GM13976 (cell line): ENCODE results near the gene EMC9.
"Not testable (repeated sequence)": the region's sequence is repeated elsewhere in the genome, so short reads cannot be mapped to it uniquely, and the experiment has no call there.

ENCODE experiments used
- DNase-seq: peaks from one replicate; pipeline ENCODE4 v3.0.0; 2012; ENCODE audit warnings: low spot score
- in situ Hi-C: fragments of 300-500 bp; cut with MboI; formaldehyde crosslinking; loops from one replicate; pipeline ENCODE4 v1.12.0; 2022; ENCODE audit warnings: low sequenced_read_pairs, mixed read lengths, inconsistent platforms; ENCODE audit not compliant: unreplicated experiment
- TF ChIP-seq, protein P1 (sequence below): IDR thresholded peaks from 2 replicates; pipeline ENCODE4 v1.5.1; 2012; ENCODE audit warnings: borderline replicate concordance, mild to moderate bottlenecking; ENCODE audit not compliant: insufficient read depth; ENCODE audit errors: extremely low read depth, missing control alignments, control extremely low read depth

EMC9 gene

DNA sequence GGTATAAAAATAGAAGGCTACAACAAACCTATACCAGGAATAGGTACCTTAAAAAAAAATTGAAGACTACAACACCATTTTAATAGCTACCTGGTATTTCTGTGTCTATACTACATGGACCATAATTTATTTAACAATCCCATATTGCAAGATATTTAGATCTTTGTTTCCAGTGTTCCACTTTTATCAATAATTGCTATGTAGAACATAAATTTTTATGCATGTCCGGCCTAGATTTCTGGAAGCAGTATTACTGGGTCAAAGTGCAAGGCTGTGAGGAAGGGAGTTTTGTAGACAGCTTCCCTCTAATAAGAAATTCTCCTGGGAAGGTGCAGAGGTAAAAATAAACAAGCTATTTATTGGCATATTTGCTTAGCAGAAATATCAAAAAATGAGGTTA, 30.9 kb downstream of the EMC9 start:
- in situ Hi-C loops: no loop called here
- TF ChIP-seq, protein P1, sequence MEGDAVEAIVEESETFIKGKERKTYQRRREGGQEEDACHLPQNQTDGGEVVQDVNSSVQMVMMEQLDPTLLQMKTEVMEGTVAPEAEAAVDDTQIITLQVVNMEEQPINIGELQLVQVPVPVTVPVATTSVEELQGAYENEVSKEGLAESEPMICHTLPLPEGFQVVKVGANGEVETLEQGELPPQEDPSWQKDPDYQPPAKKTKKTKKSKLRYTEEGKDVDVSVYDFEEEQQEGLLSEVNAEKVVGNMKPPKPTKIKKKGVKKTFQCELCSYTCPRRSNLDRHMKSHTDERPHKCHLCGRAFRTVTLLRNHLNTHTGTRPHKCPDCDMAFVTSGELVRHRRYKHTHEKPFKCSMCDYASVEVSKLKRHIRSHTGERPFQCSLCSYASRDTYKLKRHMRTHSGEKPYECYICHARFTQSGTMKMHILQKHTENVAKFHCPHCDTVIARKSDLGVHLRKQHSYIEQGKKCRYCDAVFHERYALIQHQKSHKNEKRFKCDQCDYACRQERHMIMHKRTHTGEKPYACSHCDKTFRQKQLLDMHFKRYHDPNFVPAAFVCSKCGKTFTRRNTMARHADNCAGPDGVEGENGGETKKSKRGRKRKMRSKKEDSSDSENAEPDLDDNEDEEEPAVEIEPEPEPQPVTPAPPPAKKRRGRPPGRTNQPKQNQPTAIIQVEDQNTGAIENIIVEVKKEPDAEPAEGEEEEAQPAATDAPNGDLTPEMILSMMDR: no peak
- DNase-seq: no peak

DNA sequence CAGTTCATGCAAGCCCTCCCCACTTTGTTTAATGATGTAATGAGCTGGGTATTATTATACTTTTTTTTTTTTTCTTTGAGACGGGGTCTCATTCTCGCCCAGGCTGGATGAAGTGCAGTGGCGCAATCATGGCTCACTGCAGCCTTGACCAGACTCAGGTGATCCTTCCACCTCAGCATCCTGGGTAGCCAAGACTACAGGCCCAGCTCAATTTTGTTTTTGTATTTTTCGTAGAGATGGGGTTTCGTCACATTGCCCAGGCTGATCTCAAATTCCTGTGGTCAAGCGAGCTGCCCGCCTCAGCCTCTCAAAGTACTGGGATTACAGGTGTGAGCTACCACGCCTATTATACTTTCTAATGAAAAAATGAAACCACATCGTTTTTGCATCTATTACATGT, 31.3 kb downstream of the EMC9 start:
- in situ Hi-C loops: no loop called here
- TF ChIP-seq, protein P1: no peak
- no peak for DNase-seq

DNA sequence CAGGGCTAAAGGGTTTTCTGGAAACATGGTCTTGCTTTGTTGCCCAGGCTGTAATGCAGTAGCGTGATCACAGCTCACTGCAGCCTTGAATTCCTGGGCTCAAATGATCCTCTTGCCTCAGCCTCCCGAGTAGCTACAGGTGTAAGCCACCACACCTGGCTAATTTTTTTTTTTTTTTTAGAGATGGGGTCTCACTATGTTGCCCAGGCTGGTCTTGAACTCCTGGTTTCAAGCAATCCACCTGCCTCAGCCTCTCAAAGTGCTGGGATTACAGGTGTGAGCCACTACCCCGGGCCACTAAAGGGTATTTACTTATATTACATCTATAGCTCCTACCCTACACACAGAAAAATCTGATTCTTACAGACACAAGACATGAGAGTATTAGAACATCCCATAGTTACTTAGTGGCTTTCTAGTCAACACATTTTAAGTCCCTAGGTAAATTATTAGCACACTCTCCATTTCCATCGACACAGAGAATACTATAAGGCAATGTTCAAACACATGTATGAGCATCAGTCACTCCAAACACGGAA, 33.0 kb downstream of the EMC9 start:
- in situ Hi-C loops: no loop called here
- no peak for DNase-seq
- TF ChIP-seq, protein P1: no peak

DNA sequence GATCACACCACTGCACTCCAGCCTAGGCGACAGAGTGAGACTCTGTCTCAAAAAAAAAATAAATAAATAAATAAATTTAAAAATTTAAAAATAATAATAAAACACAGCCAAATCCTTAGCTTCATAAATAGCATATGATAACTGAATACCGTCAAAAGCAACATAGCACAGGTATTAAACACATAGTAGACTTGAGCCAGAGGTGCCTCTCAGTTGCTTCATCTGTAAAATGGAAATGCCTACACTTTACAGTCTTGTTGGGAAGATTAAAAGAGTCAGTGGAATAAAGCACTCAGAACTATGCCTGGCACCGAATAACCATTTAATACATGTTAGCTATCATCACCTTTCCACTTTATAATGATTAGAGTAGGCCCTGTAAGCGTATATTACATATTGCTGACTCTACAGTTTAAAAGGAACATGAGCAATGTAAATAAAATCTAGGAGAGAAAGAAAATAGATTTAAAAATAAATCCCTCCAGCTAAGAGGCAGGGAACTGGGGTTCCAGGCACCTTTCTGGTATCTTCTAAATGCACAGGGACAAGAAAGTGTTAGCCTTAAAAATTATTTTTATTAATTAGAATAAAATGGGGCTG, 34.6 kb downstream of the EMC9 start:
- in situ Hi-C loops: no loop called here
- TF ChIP-seq, protein P1: no peak
- DNase-seq: no peak

DNA sequence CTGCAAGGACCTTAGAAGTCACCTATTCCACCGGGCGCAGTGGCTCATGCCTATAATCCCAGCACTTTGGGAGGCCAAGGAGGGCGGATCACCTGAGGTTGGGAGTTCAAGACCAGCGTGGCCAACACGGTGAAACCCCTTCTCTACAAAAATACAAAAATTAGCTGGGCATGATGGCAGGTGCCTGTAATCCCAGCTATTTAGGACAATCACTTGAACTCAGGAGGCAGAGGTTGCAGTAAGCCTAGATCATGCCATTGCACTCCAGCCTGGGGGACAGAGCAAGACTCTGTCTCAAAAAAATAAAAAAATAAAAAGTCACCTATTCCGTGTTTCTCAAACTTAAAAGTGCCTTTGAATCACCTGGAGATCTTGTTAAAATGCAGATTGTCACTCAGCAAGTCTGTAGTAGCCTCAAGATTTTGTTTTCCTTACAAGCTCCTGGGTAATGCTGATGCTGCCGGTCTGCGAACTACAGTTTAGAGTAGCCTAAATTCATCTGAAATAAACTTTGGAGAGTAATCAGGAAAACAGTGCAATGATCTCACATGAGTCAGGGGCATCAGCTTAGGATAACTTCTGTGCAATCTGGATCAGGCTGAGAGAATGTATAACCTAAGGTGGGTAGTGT, 35.7 kb downstream of the EMC9 start:
- DNase-seq, in situ Hi-C loops: not testable (repeated sequence)

DNA sequence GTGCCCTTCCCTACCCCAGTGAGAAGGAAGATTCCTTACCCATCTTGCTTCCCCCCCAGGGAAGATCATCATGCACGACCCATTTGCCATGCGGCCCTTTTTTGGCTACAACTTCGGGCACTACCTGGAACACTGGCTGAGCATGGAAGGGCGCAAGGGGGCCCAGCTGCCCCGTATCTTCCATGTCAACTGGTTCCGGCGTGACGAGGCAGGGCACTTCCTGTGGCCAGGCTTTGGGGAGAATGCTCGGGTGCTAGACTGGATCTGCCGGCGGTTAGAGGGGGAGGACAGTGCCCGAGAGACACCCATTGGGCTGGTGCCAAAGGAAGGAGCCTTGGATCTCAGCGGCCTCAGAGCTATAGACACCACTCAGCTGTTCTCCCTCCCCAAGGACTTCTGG, 37.9 kb downstream of the EMC9 start:
- in situ Hi-C loops: no loop called here
- TF ChIP-seq, protein P1: no peak
- DNase-seq: no peak

DNA sequence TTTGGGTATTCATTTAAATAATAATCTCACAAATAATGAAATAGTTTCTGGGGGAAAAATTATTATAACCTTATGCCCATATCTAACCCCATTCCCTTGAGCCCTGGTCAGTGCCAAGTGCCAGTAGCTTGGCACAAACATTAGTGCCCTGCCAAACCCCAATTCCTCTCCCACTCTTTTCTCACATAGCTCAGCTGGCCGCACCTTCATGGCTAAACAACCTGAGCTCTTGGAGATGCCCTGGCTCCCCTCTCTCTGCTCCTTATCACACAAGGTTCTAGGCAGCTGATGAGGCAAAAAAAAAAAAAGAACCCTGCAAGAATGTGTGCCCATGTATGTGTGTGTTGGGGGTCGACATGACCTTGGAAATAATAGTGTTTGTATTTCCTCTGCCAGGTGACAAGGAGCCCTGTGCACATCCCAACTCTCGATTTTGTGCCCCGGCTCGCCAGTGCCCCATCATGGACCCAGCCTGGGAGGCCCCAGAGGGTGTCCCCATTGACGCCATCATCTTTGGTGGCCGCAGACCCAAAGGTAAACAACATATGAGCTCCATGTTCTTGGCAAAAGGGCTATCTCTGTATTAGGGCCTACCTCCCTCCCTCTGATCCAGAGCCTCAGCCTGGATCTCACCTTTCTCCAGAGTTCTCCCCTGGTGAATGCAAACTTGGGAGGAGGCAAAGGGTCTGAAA, 38.9 kb downstream of the EMC9 start:
- TF ChIP-seq, protein P1: no peak
- DNase-seq: no peak
- in situ Hi-C loops: no loop called here
